ENCODE measurements around the gene PCED1A.

Gene PCED1A

GRCh38 chr20:2826655-2827054, 13.8 kb downstream of the PCED1A start:
- TF ChIP-seq, protein P1, sequence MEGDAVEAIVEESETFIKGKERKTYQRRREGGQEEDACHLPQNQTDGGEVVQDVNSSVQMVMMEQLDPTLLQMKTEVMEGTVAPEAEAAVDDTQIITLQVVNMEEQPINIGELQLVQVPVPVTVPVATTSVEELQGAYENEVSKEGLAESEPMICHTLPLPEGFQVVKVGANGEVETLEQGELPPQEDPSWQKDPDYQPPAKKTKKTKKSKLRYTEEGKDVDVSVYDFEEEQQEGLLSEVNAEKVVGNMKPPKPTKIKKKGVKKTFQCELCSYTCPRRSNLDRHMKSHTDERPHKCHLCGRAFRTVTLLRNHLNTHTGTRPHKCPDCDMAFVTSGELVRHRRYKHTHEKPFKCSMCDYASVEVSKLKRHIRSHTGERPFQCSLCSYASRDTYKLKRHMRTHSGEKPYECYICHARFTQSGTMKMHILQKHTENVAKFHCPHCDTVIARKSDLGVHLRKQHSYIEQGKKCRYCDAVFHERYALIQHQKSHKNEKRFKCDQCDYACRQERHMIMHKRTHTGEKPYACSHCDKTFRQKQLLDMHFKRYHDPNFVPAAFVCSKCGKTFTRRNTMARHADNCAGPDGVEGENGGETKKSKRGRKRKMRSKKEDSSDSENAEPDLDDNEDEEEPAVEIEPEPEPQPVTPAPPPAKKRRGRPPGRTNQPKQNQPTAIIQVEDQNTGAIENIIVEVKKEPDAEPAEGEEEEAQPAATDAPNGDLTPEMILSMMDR (IDR thresholded peaks at IDR 0.05; ENCODE audit: low read depth, low read length), result no peak

DNA sequence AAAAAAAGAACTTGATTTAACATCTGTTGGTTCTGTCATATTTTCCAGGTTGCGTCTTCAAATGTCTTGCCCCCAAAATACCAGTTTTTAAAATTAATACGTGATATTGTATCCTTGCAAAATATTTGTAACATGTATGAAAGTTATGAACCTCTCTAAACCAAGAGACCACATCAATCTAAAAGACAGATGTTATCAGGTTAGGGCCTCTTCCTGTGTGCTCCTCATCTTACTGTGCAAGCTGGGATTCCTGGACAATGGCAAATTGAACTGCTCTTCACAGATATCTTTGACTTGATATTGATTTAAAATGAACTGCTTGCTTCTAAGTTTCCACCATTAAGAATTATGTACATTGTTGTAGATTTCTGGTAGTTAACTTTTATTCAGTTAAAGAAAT, 14.7 kb downstream of the PCED1A start:
- no peak for DNase-seq (ENCODE audit: extremely low read depth, low read depth)
- TF ChIP-seq, protein P1 (IDR thresholded peaks at IDR 0.05; ENCODE audit: low read depth, low read length), result no peak

More at GRCh38 chr20:2826655-2827054, 13.8 kb downstream of the PCED1A start:
- DNase-seq (ENCODE audit: extremely low read depth, low read depth), result no peak

DNA sequence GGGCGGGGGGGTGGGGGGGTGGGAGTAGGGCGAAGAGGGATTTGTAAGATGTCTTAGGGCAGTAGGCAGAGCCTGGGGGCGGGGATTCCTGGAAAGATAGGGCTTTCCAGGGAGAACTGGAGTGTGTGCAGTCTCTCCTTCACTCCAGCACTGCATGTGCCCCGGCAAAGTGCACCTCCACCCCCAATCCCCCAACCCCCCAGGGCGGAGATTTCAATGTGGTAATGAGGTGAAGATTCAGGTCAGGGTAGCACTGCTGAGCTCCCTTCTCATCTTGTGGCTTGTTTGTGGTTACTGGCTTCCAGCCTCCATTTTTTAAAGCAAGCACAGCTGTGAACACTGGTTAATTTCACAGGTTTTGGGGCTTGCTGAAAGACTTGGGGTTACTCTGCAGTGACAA, 18.4 kb downstream of the PCED1A start:
- no peak for DNase-seq (ENCODE audit: extremely low read depth, low read depth)

DNA sequence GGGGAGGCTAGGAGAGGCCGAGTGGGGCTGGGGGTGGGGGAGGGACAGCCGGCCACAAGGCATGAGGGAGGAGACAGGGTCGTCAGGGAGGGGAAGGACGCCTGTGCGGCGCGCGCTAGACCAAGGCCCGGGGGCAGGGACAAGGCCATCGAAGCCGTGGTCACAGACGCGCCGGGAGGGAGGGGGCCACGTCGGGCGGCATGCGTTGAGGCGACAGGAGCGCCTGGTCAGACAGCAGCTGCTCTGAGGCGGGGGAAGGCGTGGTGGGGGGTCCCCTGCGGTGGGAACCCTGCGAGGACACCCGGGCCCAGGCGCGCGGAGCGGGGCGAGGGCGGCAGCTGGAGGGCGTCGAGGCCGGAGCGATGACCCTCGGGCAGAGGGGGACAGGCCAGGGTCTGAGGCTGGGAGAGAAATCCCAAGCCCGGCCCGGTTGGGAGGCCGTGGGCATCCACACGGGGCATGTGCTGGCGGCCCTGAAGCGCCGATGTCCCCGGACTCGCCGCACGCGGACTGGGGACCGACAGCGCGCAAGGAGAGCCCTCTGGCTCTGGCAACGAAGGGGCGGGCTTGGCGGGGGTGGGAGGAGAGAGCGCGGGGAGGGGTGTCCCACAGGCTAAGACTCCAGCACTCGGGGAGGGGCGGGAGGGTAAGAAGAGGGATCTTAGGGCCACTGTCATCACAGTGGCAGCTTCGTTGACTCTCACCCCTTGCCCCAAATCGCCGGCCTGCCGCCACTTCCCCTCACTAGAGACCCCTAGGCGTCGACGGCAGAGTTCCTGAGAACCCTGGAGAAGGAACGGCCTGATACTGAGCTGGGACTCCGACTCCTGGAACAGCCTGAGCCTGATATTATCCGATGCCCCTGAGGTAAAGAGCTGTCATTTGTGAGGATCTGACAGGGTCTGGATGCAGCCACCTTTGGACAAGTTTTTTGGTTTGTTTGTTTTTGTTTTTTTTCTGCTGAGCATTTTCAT, 19.3 kb downstream of the PCED1A start:
- TF ChIP-seq, protein P1 (IDR thresholded peaks at IDR 0.05; ENCODE audit: low read depth, low read length), result no peak
- DNase-seq (ENCODE audit: extremely low read depth, low read depth), result no peak

More for the DNA sequence above, 18.4 kb downstream of the PCED1A start:
- TF ChIP-seq, protein P1 (IDR thresholded peaks at IDR 0.05; ENCODE audit: low read depth, low read length), result no peak

GRCh38 chr20:2820084-2820895, 20.2 kb downstream of the PCED1A start:
- DNase-seq (ENCODE audit: extremely low read depth, low read depth), result no peak

GRCh38 chr20:2817891-2818595, 22.4 kb downstream of the PCED1A start:
- TF ChIP-seq, protein P1 (IDR thresholded peaks at IDR 0.05; ENCODE audit: low read depth, low read length), result no peak
- no peak for DNase-seq (ENCODE audit: extremely low read depth, low read depth)

More at GRCh38 chr20:2820084-2820895, 20.2 kb downstream of the PCED1A start:
- TF ChIP-seq, protein P1 (IDR thresholded peaks at IDR 0.05; ENCODE audit: low read depth, low read length), result no peak

All from AG09319 (cell line).